Mesendoderm (in vitro differentiated cells): ENCODE data around the gene RABL6.
"Not testable (repeated sequence)": the region's sequence is repeated elsewhere in the genome, so short reads cannot be mapped to it uniquely, and the experiment has no call there.

Experiments
- DNase-seq: peaks from one replicate; pipeline ENCODE4 v3.0.0; 2013
- H2AK5ac ChIP-seq: 2 replicates; pipeline ENCODE4 v1.6.1; 2013; ENCODE audit warnings: low read length, inconsistent platforms
- H2BK120ac ChIP-seq: 2 replicates; pipeline ENCODE4 v1.6.1; 2013; ENCODE audit warnings: low read depth, mild to moderate bottlenecking, low read length, moderate library complexity, mixed read lengths
- H2BK15ac ChIP-seq: replicated peaks from 2 replicates; pipeline ENCODE4 v1.6.1; 2013; ENCODE audit warnings: low read depth, mild to moderate bottlenecking, moderate library complexity
- H2BK5ac ChIP-seq: 2 replicates; pipeline ENCODE4 v1.6.1; 2013; ENCODE audit warnings: low read length, inconsistent platforms
- H3K18ac ChIP-seq: 2 replicates; pipeline ENCODE4 v1.6.1; 2013; ENCODE audit warnings: mild to moderate bottlenecking, low read length, mixed read lengths
- H3K23ac ChIP-seq: one replicate; pipeline ENCODE4 v1.6.1; 2013; ENCODE audit warnings: low read length
- H3K27ac ChIP-seq: 2 replicates; pipeline ENCODE4 v1.5.1; 2013; ENCODE audit warnings: low read depth, mild to moderate bottlenecking, inconsistent platforms, low read length, moderate library complexity
- H3K27me3 ChIP-seq: 2 replicates; pipeline ENCODE4 v1.6.1; 2013; ENCODE audit warnings: low read length, control low read depth, mild to moderate bottlenecking, inconsistent platforms; ENCODE audit not compliant: insufficient read depth, poor library complexity
- H3K36me3 ChIP-seq: 2 replicates; pipeline ENCODE4 v1.6.1; 2013; ENCODE audit warnings: low read length, inconsistent platforms; ENCODE audit not compliant: control insufficient read depth, insufficient read depth
- H3K4ac ChIP-seq: one replicate; pipeline ENCODE4 v1.6.1; 2013; ENCODE audit warnings: low read depth, mild to moderate bottlenecking, low read length, moderate library complexity
- H3K4me1 ChIP-seq: 2 replicates; pipeline ENCODE4 v1.6.1; 2013; ENCODE audit warnings: low read depth, low read length, inconsistent platforms; ENCODE audit not compliant: control insufficient read depth
- H3K4me2 ChIP-seq: 2 replicates; pipeline ENCODE4 v1.6.1; 2013; ENCODE audit warnings: low read length
- H3K4me3 ChIP-seq: 2 replicates; pipeline ENCODE4 v1.5.1; 2013; ENCODE audit warnings: mild to moderate bottlenecking, low read length
- H3K56ac ChIP-seq: one replicate; pipeline ENCODE4 v1.6.1; 2013; ENCODE audit warnings: low read length
- H3K79me1 ChIP-seq: 2 replicates; pipeline ENCODE4 v1.6.1; 2013; ENCODE audit warnings: low read length, inconsistent platforms
- H3K79me2 ChIP-seq: 2 replicates; pipeline ENCODE4 v1.6.1; 2013; ENCODE audit warnings: mild to moderate bottlenecking, low read length; ENCODE audit not compliant: control insufficient read depth, insufficient read depth
- H3K9ac ChIP-seq: 2 replicates; pipeline ENCODE4 v1.6.1; 2013; ENCODE audit warnings: low read length, inconsistent platforms
- H4K5ac ChIP-seq: one replicate; pipeline ENCODE4 v1.6.1; 2013; ENCODE audit warnings: low read length
- H4K8ac ChIP-seq: one replicate; pipeline ENCODE4 v1.6.1; 2013; ENCODE audit warnings: low read depth, mild to moderate bottlenecking, control low read depth, low read length, moderate library complexity
- WGBS: extraction: QIAGEN DNeasy Blood & Tissue Kit; methylation state at CpG from one replicate; pipeline ENCODE4 v1.1.7; 2013; ENCODE audit warnings: low lambda C conversion rate, missing lambda C conversion rate; ENCODE audit not compliant: insufficient coverage; ENCODE audit errors: extremely low coverage; 5-methylcytosine and 5-hydroxymethylcytosine counted together

RABL6 gene

DNA sequence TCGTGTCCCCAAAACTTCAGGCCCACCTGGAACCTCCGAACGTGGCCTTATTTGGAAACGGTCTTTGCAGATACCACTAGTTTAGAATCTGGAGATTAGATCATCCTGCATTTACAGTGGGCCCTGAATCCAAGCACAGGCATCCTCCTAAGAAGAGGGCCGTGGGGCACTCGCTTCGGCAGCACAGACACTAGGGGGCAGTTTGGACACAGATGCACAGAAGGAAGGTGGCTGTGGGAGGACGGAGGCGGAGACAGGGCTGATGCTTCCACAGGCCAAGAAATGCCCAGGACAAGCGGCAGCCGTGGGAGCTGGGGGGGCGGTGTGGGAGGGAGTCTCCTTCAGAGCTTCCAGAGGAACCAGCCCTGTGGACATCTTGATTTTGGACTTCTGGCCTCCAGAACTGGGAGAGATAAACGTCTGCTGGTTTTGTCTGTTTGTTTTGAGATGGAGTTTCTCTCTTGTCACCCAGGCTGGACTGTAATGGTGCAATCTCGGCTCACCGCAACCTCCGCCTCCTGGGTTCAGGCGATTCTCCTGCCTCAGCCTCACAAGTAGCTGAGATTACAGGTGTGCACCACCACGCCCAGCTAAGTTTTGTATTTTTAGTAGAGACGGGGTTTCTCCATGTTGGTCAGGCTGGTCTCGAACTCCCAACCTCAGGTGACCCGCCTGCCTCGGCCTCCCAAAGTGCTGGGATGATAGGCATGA lies 46.8 kb upstream of the RABL6 start:
- H3K23ac ChIP-seq, H3K4me2 ChIP-seq, H2BK15ac ChIP-seq, H4K5ac ChIP-seq, H2BK5ac ChIP-seq, H3K4me3 ChIP-seq, H3K79me1 ChIP-seq, H3K9ac ChIP-seq, H2AK5ac ChIP-seq, H3K18ac ChIP-seq, H3K79me2 ChIP-seq, H3K4ac ChIP-seq, H4K8ac ChIP-seq, H3K27ac ChIP-seq, H2BK120ac ChIP-seq, H3K27me3 ChIP-seq, H3K4me1 ChIP-seq, H3K56ac ChIP-seq, H3K36me3 ChIP-seq: not testable (repeated sequence)
- no CpG with 5 or more reads among the region's 22 CpGs for WGBS
- peak; percentile 78 for DNase-seq

DNA sequence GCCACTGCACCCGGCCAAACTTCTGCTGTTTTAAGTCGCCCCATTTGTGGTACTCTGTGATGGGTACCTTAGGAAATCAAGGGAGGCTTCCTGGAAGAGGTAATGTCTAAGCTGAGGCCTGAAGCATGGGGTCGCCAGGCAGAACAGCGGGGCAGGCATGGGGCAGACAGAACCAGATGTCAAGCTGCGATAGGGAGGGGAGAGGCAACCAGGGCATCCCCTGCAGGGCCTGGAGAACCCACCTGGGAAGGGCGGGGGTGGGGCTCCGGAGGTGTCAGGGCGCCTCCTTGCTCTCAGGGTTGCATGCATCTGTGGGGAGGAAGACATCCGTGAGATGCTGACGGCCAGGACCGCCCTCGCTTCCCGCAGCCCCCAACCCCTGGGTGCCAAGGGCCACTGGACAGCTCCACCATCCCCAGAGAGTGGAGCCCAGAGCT lies 46.2 kb upstream of the RABL6 start:
- Histone ChIP-seq H3K79me1 (no peaks in the 10 kb centered on the region), H3K18ac (no peak overlapping the region), H2BK120ac (no peak overlapping the region), H3K36me3 (no peaks in the 10 kb centered on the region), H3K27ac (no peak overlapping the region), H3K4ac (no peak overlapping the region), H2AK5ac (no peak overlapping the region), H2BK5ac (no peak overlapping the region), H3K27me3 (no peaks in the 10 kb centered on the region), H3K56ac (no peak overlapping the region), H4K8ac (no peak overlapping the region), H2BK15ac (no peak overlapping the region), H3K23ac (no peak overlapping the region), H3K4me3 (no peak overlapping the region), H4K5ac (no peak overlapping the region), H3K4me1 (no peaks in the 10 kb centered on the region), H3K9ac (no peak overlapping the region), H3K4me2 (no peak overlapping the region), H3K79me2 (no peaks in the 10 kb centered on the region)
- no CpG with 5 or more reads among the region's 13 CpGs for WGBS
- no peak for DNase-seq

DNA sequence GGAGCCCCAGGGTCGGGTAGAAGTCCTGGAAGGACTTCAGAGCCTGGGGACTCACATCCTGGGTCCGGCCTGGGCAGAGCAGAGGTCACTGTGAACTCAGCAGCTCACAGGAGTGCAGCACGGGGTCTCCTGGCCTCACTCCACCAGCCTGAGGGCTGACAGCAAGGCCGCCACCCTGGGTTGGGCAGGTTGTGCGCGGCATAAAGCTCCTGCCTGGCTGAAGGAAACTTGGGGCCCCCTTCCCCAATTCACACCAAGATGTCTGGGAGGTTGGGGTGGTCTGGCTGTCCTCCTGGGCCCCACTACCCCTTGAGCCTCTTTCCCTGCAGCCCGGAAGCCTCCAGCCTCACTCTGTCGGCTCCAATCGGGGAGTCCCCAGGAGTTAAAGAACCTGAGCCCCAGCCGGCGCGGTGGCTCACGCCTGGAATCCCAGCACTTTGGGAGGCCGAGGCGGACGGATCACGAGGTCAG lies 45.5 kb upstream of the RABL6 start:
- no peak overlapping the region for H4K5ac ChIP-seq
- no peak overlapping the region for H2AK5ac ChIP-seq
- no peaks in the 10 kb centered on the region for H3K27me3 ChIP-seq
- H3K4ac ChIP-seq, result no peak overlapping the region
- H3K18ac ChIP-seq, result no peak overlapping the region
- H3K9ac ChIP-seq, result no peak overlapping the region
- H3K79me2 ChIP-seq, result no peaks in the 10 kb centered on the region
- no peak overlapping the region for H2BK15ac ChIP-seq
- no CpG with 5 or more reads among the region's 17 CpGs for WGBS
- DNase-seq, result no peak
- H3K4me3 ChIP-seq, result no peak overlapping the region
- H4K8ac ChIP-seq, result no peak overlapping the region
- no peak overlapping the region for H3K23ac ChIP-seq
- no peaks in the 10 kb centered on the region for H3K36me3 ChIP-seq
- no peaks in the 10 kb centered on the region for H3K79me1 ChIP-seq
- no peaks in the 10 kb centered on the region for H3K4me1 ChIP-seq
- H3K27ac ChIP-seq, result no peak overlapping the region
- H3K56ac ChIP-seq, result no peak overlapping the region
- H2BK5ac ChIP-seq, result no peak overlapping the region
- no peak overlapping the region for H2BK120ac ChIP-seq
- no peak overlapping the region for H3K4me2 ChIP-seq

DNA sequence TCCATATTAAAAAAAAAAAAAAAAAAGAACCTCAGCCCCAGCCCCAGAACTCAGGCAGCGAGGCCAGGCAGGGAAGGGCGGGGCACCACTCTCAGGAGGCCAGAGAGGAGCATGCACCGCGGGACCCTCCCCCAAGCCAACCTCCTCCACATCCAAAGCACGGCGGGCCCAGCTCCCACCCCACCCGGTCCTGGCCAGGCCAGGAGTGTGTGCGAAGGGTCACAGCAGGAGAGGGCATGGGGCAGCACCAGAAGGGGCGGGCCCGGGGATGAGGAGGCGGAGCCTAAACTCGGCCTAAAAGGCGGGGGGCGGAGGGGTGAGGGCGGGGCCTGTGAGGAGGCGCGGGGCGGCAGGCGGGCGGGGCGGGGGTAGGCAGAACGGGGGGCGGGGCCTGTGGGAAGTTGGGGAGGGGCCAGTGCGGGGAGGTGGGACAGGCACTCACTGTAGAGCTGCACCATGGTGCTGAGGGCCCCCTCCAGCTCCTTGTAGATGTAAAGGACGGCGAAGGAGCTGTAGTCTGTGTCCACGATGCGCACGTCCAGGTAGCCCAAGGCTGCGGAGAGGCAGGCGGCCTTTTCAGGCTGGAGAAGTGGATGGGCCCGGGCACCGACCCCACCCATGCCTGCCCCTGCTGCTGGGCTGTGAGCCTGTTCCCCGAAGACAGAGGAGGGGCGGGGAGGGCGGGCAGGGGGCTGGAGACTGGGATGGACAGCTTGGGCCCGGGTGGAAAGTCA lies 44.7 kb upstream of the RABL6 start:
- Histone ChIP-seq H3K27me3 (no peaks in the 10 kb centered on the region), H3K4me2 (no peak overlapping the region), H3K36me3 (no peaks in the 10 kb centered on the region), H4K5ac (no peak overlapping the region), H3K79me2 (no peaks in the 10 kb centered on the region), H3K18ac (no peak overlapping the region), H3K4ac (no peak overlapping the region), H3K4me1 (no peaks in the 10 kb centered on the region), H3K23ac (no peak overlapping the region), H2BK15ac (no peak overlapping the region), H3K4me3 (no peak overlapping the region), H2BK120ac (no peak overlapping the region), H2BK5ac (no peak overlapping the region), H4K8ac (no peak overlapping the region), H3K9ac (peak overlapping the region; percentile 57), H2AK5ac (no peak overlapping the region), H3K79me1 (no peaks in the 10 kb centered on the region), H3K27ac (no peak overlapping the region), H3K56ac (peak overlapping the region; percentile 85)
- peak; percentile 95 for DNase-seq
- WGBS, result no CpG with 5 or more reads among the region's 37 CpGs

DNA sequence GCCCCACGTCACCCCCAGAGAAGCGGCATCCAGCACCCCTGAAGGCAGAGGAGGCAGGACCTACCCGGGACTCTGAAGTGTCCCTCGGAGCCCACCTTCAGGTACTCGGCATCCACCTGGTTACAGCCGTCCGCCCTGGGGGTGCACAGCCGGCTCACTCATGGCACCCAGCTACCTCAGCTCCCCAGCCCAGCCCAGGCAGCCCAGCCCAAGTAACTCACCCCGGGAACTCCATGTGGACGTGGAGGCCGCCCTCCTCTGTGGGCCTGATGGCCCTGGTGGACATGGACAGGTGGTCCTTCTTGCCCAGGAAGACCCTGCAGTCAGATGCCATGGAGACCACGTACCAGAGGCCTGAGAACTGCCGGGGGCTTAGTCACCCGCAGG lies 44.1 kb upstream of the RABL6 start:
- Histone ChIP-seq H3K56ac (peak overlapping the region; percentile 34), H3K79me1 (no peaks in the 10 kb centered on the region), H2BK15ac (no peak overlapping the region), H3K18ac (no peak overlapping the region), H3K23ac (no peak overlapping the region), H3K4ac (no peak overlapping the region), H3K27ac (no peak overlapping the region), H3K4me2 (no peak overlapping the region), H2BK5ac (no peak overlapping the region), H2AK5ac (no peak overlapping the region), H3K9ac (no peak overlapping the region), H4K8ac (no peak overlapping the region), H2BK120ac (no peak overlapping the region), H3K79me2 (no peaks in the 10 kb centered on the region), H4K5ac (no peak overlapping the region), H3K36me3 (no peaks in the 10 kb centered on the region), H3K4me3 (no peak overlapping the region), H3K4me1 (no peaks in the 10 kb centered on the region), H3K27me3 (no peaks in the 10 kb centered on the region)
- WGBS, result no CpG with 5 or more reads among the region's 14 CpGs
- DNase-seq, result no peak
